NB4 (cell line): ENCODE data around the gene MFAP1.
A peak's percentile ranks its signal among the peaks of the same experiment; 100 is the strongest.

Experiments used
- DNase-seq: peaks from one replicate; pipeline ENCODE4 v3.0.0; 2010; ENCODE audit warnings: low read depth
- H3K4me3 ChIP-seq: one replicate; pipeline ENCODE4 v1.5.1; 2011; ENCODE audit warnings: mild to moderate bottlenecking, low read depth, low read length, moderate library complexity
- CTCF ChIP-seq: IDR thresholded peaks from one replicate; pipeline ENCODE4 v1.5.1; 2012; ENCODE audit warnings: low read depth, low read length
- MAX ChIP-seq: IDR thresholded peaks from 2 replicates; pipeline ENCODE4 v1.6.1; 2011; ENCODE audit warnings: low read depth, low read length
- MYC ChIP-seq: IDR thresholded peaks from 2 replicates; pipeline ENCODE4 v1.6.1; 2011; ENCODE audit warnings: low read depth, low read length
- POLR2A ChIP-seq: IDR thresholded peaks from 2 replicates; pipeline ENCODE4 v1.6.1; 2011; ENCODE audit warnings: mild to moderate bottlenecking; ENCODE audit not compliant: insufficient read length; ENCODE audit errors: extremely low read depth

Gene MFAP1

GRCh38 chr15:43799945-43800285 lies 24.6 kb downstream of the MFAP1 start, which contains the start of gene SERINC4:
Gene SERINC4 (minus strand): TSS chr15:43800220. CDS start chr15:43799986, 234 bp downstream.
- TF ChIP-seq CTCF (no peak), MAX (no peak), POLR2A (no peak), MYC (no peak)
- no peak for DNase-seq
- H3K4me3 ChIP-seq = peak within 1 kb of the TSS; percentile 87

DNA sequence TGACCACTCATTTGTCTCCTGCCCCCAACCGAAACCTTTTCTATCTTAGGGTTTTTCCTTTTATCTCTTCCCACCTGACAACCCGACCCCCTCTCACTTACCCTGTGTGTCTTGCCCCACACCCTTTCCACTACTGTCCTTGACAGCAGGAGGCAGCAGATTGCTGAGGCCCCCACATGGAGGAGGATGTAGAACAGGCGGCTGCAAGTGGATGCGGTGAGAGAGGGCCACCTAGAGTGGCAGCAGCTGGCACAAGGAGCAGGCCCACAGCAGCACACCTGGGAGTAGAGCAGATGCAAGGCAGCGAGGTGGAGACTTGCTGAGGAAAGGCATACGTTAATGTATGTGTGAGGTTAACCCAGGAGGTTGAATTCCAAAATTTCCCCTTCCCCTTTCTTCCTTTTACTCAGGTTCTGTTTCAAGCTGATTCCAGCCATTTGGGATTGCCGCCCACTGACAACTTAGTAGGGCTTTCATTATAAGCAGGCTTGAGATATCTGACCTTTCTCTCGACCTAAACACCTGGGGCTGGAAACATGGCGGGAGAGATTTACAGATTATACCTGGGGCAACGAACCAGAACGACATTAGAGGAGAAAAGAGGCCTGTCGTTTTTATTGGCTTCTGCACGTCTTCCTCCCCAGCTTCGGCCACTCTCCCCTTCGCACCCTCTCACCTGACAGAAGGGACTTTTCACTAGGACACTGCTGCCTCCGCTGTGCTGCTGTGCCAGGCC lies 25.1 kb downstream of the MFAP1 start:
- TF ChIP-seq MYC (no peak), CTCF (no peak), MAX (no peak), POLR2A (no peak)
- no peak overlapping the region for H3K4me3 ChIP-seq
- DNase-seq = no peak

GRCh38 chr15:43796566-43796965 lies 27.9 kb downstream of the MFAP1 start:
- DNase-seq = no peak
- no peak overlapping the region for H3K4me3 ChIP-seq
- TF ChIP-seq MYC (no peak), CTCF (no peak), POLR2A (no peak), MAX (no peak)

DNA sequence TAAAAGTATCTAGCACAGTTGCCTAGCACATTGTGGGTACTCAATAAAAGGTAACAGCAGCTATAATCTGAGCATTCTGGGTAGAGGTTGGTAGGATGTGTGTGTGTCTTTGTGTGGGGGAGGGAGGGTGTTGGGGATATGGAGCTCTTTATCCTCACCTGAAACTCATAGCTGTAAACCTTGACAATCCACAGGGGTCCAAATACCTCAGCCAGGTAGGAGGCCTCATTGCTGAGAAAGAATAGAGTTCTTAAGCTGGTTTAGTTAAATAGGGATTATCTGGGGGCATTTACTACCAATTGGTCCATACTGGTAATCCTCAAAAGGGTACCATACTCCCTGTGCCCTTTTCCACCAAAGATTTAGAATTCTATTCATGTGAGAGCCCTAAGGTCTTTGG lies 28.5 kb downstream of the MFAP1 start:
- no peak for DNase-seq
- H3K4me3 ChIP-seq = no peak overlapping the region
- TF ChIP-seq POLR2A (no peak), MAX (no peak), MYC (no peak), CTCF (no peak)

DNA sequence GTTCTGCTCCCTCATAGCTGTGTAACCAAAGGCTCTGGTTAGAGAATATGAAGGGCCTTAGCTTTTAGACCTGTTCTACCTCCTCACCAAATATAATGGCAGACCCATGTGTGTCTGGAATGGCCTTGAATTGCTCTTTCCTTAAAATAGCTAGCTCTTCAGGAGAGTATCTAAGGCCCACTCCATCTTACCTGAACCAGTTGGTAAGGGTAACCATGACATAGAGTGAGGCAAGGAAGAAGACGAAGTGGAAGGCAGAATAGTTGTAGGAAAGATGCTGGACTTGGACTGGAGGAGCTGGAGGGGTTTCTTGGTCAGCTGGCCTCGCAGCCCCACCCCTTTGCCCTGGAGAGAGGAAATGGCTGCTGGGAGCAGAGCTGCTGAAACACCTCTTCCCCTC lies 29.3 kb downstream of the MFAP1 start:
- no peak for TF ChIP-seq CTCF
- TF ChIP-seq MYC = no peak
- no peak for TF ChIP-seq MAX
- no peak for TF ChIP-seq POLR2A
- H3K4me3 ChIP-seq = no peak overlapping the region
- no peak for DNase-seq
